Ishikawa (cell line): ENCODE results near the gene SLC4A2.

Source experiments
- FOXM1 ChIP-seq: IDR thresholded peaks from 2 replicates; pipeline ENCODE4 v1.6.1; 2012; ENCODE audit warnings: low read depth, borderline replicate concordance
- NFIC ChIP-seq: IDR thresholded peaks from 2 replicates; pipeline ENCODE4 v1.6.1; 2012
- YY1 ChIP-seq: IDR thresholded peaks from 2 replicates; pipeline ENCODE4 v1.6.1; 2012; ENCODE audit warnings: low read depth

GRCh38 chr7:151032936-151033863 lies 26.2 kb upstream of the SLC4A2 start:
- TF ChIP-seq FOXM1 (no peak), NFIC (no peak), YY1 (no peak)
